Measurements from ENCODE around the gene PPP1R16B.

PPP1R16B gene

DNA sequence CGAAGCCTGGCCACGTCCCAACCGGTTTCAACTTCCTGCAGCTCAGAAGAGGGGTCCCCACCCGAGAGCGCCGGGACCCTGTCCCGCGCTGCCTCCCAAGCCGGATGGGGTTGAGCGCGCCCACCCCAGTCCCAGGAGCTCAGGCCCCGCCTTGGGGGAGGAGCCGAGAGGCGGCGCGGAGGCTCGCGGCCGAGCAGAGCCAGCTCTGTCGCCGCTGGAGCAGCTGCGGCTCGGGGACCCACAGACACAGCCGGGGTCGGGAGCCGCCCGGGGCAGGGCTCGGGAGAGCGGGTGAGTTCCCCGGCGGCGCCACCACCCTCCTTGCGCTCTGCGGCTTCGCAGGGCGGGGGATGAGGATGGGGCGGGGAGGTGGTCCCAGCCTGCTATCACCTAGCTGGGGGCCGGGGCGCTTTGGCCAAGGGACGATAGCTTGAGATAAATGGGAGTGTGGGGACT, at the start of gene PPP1R16B:
PPP1R16B (plus strand) TSS at position 196 of the 456 bp plus-strand sequence. CDS start 30,229 bp downstream, outside the sequence.
- DNase-seq = no peak

- no peak for DNase-seq
These were observed 48.2 kb upstream of the PPP1R16B start for GRCh38 chr20:38757145-38757775.

DNA sequence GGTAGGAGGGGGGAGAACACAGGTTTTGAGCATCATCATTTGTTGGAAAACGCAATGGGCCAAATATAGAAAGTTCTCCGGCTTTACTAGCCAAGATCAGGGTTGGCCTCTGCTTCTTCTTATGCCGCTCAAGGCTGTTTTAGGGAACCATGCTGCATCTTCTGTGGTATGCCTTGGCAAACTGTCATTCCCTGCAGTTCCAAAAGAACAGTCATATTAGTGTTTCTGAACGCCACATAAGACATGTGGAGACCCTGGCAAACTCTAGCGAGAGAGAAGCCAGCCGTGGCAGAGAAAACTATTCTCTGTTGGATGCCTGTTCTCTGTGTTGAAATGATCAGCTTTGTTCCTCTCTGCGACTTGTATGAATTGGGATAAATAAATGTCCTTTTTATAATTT, 46.4 kb upstream of the PPP1R16B start:
- no peak for DNase-seq

GRCh38 chr20:38760978-38761377, 44.5 kb upstream of the PPP1R16B start:
- DNase-seq = no peak

GRCh38 chr20:38762174-38762573, 43.3 kb upstream of the PPP1R16B start:
- no peak for DNase-seq

DNA sequence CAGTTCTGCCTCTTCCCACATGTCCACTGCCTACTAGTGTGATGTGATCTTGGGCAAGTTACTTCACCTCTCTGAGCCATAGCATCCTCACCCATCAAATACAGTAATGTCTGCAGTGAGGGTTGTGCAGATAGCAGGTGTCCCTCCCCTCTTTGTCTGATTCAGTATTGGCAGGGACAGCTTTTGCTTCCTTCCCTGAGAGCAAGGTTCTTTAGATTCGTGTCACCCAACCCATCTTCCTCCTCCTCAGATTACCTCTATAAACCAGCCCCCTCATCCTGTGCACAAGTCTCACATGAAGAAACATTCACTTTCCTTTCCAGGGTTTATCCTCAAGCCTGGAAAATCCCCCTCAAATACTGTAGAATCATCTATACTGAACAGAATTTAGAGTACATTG, 41.9 kb upstream of the PPP1R16B start:
- no peak for DNase-seq

DNA sequence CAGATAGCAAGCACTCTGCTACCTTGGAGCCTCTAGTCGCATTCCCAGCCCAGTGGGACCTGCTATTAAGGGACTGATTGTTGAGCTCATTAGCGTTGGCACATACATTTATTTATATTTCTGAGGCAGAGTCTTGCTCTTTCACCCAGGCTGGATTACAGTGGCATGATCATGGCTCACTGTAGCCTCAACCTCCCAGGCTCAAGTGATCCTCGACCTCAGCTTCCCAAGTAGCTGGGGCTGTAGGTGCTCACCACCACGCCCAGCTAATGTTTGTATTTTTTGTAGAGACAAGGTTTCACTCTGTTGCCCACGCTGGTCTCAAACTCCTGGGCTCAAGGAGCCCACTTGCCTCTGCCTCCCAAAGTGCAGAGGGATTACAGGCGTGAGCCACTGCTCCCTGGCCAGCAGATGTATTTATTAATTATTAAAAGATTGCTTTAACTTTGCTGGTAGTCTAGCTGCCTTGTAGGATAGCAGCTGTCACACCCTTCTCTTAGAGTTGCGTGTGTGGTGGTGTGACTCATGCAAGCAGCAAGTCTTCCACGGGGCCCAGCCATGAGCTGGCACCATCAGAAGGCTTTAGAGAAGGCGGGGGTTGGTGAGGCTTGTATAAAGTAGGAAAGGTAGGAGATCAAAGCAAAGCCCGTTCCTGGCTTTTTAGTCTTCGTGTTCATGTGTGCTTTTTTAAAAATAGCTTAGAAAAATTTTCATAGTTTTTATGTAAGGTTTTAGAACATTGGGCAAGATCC, 40.8 kb upstream of the PPP1R16B start:
- no peak for DNase-seq

DNA sequence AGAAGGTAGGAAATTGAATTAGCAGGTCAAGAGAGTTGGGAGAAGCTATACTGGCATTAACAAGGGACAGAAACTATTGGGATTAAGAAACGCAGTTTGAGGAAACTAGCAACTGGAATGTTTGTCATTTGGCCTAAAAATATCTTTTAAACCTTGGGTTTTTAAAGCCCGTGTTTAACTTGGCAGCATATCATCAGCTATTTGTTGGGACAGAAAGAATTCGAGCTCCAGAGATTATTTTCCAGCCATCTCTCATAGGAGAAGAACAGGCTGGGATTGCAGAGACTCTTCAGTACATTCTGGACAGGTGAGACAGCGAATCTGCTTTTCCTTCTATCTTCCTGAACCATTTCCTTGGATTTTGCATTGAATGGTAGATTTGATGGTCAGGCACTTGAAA, 39.4 kb upstream of the PPP1R16B start:
- DNase-seq = no peak

GRCh38 chr20:38769376-38770295, 35.9 kb upstream of the PPP1R16B start:
- no peak for DNase-seq

- DNase-seq = no peak
These were observed 35.0 kb upstream of the PPP1R16B start for GRCh38 chr20:38770546-38770945.

DNA sequence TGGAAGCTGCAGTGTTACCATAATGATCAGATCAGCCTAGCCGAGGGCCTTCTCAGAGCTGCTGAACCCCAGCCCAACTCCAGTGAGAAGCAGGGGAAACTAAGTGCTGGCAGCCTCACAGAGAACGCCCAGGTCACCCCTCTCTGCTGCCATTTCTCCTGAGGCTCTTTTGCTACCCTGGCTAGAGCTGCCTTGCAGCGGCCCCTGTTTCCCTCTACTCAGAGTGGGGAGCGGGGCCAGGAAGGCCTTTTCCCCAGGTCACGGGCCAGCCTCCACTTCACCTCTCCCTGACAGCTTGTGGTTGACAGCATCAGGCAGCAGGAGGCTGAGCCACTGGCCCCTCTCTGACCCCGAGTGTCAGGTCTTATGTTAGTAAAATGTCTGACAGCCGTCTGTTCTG, 34.5 kb upstream of the PPP1R16B start:
- DNase-seq = no peak

DNA sequence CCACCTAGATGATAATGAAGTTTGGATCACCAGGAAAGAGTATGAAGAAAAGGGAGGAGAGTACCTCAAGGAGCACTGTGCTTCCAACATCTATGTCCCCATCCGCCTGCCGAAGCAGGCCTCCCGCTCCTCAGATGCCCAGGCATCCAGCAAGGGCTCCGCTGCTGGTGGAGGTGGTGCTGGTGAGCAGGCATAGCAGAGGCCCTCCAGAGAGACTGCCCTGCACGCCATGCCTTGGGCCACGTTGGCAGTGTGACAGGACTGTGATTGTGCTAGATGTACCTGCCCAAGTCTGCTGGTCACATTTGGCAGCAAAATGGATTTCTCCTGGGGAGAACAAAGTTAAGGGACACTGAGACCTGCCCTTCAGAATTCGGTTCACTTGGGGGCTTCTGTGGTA, 33.9 kb upstream of the PPP1R16B start:
- DNase-seq = no peak

DNA sequence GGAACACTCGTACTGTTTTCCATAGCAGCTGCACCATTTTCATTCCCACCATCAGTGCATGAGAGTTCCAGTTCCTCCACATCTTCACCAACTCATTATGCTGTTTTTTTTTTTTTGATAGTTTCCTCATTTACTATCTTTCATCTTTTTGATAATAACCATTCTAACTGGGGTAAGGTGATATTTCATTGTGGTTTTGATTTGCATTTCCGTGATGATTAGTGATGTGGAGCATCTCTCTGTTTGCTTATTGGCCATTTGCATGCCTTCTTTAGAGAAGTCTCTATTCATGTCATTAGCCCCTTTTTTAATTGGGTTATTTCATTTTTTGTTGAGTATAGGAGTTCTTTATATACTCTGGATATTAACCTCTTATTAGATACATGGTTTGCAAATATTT, 31.3 kb upstream of the PPP1R16B start:
- no peak for DNase-seq

DNA sequence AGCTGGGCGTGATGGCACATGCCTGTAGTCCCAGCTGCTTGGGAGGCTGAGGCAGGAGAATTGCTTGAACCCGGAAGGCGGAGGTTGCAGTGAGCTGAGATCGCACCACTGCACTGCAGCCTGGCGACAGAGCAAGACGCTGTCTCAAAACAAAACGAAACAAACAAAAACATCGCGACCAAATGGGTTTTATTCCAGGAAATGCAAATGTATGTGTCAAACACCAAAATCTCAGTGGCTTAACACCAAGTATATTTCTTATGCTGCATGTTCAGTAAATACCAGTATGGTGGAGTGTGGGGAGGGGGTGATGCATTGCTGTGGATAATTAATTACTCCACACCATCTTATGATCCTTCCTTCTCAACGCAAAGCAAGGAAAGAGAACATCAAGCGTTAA, 29.1 kb upstream of the PPP1R16B start:
- DNase-seq = no peak

- no peak for DNase-seq
These were observed 26.0 kb upstream of the PPP1R16B start for GRCh38 chr20:38779247-38780097.

DNA sequence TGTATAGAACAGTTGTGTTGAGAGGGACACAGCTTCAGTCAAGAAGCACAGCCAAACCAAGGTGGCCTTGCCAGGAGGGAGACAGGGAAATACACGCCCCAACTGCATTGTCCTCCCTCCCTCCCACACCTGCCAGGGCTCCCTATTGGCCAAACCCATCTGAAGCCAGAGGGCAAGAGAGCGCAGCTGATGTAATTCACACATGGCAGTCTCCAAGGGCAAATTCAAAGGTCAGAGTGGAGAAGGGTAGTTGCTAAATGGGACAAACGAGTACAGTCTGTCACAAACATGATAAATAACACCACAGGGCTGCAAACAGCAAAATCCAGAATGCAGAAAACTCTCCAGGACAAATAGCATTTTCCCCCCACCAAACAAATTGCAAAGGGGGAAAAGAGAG, 23.2 kb upstream of the PPP1R16B start:
- no peak for DNase-seq

DNA sequence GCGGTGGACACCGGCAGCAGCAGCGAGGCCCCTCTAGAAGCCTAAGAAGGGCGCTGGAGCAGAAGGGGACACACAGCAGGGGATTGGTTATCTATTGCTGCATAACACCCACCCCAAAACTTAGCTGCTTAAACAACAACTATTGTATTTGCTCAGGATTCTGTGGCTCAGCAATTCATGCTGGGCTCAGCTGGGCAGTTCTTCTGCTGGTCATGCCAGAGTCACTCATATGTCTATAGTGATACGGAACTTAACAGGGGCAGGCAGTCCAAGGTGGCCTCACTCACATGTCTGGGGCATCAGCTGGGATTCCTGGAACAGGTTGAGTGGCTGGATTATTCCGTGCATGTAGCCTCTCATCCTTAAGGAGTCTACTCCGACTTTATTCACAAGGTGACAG, 17.6 kb upstream of the PPP1R16B start:
- DNase-seq = no peak

DNA sequence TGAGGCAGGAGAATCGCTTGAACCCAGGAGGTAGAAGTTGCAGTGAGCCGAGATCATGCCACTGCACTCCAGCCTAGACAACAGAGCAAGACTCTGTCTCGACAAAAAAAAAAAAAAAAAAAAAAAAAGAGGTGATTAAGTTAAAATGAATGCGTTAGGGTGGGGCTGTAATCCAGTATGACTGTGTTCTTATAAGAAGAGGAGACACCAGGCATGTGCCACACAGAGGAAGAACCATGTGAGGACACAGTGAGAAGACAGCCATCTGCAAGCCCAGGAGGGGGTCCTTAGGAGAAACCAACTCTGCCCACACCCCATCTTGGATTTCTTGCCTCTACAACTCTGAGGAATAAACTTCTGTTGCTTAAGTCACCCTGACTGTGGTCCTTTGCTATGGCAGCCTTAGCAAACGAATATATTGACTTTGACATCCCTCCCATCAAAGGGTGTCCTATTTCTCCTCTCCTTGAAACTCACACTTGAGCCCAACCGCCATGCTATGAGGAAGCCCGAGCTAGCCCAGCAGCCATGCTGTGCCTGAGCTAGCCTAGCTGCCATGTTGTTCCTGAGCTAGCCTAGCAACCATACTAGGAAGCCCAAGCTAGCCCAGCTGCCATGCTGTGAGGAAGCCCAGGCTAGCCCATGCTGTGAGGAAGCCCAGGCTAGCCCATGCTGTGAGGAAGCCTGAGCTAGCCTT, 15.8 kb upstream of the PPP1R16B start:
- no peak for DNase-seq

DNA sequence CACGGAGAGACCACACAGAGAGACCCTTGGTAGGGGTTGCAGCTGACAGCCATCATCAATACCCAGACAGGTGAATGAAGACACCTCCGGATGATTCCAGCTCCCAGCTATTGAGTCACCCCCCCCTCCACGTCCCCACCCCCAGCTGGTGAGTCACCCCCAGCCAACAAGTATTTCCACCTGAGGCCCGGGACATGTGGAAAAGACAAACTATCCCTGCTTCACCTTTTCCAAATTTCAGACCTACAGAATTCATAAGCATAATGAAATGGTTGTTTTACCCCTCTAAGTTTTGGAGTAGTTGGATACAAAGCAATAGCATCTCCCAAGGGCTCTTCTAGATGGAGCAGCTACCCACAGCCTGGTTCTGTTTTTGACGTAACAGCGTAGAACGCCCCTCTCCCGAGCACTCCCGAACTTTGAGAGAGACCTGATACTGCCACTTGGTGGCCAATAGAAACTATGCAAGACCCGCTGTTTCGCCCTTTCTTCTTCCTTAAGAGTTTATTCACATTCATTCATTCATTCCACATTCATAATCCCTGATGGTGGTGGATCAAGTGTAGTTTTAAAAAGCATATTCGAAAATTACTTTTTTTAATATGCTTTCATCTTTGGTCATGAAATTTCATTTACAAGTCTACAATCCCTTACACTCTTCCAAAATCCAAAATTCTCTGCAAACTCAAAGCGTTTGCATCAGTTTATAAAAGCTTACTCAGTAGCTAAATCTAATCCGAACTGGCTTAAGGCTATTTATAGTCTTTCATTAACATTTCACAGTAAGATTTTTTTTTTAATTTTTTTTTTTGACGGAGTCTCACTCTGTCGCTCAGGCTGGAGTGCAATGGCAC, 15.1 kb upstream of the PPP1R16B start:
- DNase-seq = peak; percentile 36

DNA sequence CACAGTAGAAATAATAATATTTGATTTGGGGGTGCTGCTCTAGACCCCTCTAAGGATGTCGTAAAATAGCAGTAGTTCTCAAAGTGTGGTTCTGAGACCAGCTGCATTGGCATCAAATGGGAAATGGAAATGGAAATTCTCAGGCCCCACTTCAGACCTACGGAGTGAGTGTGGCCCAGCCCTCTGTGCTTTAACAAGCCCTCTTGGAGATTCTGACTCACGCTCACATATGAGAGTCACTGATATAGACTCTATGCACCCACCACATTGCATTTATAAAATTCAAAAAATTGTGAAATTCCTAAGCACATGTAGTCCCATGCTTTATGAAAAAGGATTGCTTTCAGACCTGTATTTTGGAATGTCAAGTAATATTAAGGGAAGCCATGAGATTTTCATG, 14.2 kb upstream of the PPP1R16B start:
- DNase-seq = no peak

DNA sequence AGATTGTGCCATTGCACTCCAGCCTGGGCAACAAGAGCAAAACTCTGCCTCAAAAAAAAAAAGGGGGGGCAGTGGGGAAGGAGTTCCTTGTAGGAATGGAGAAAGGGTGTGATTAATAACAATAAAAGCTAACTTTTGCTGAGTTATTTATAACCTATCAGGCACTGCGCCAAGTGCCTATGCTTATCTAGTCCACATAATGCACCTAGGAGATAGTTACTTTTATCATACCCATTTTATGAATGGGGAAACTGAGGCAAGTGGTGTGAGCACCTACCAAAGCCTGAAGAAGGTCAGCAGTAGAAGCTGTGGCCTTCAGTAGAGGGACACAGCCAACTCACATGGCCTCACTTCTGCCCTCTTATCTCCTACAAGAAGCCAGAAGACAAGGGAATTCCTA, 13.6 kb upstream of the PPP1R16B start:
- no peak for DNase-seq
